Head of caudate nucleus (tissue), 42 donors: Measurements from ENCODE around the gene PEAK1.
"Not testable (repeated sequence)": the region's sequence is repeated elsewhere in the genome, so short reads cannot be mapped to it uniquely, and the experiment has no call there.

ENCODE experiments used
- DNase-seq, 42 donors: peaks; one replicate each; pipeline versions ENCODE4 v3.0.0 to v3.0.0-alpha.2; 2020 to 2021; ENCODE audit warnings: mixed read lengths in 7 of 42
- intact Hi-C: fragments of 100-400 bp; cut with DNase I; formaldehyde crosslinking; loops from one replicate; pipeline ENCODE4 v1.15.0; 2022

Gene PEAK1

GRCh38 chr15:77171221-77171967 lies 248.5 kb downstream of the PEAK1 start:
- no peak for DNase-seq
- intact Hi-C loops, result no loop called here

GRCh38 chr15:77168616-77169015 lies 251.3 kb downstream of the PEAK1 start:
- intact Hi-C loops, result no loop called here
- DNase-seq, result no peak

GRCh38 chr15:77168141-77168540 lies 251.8 kb downstream of the PEAK1 start:
- intact Hi-C loops, result no loop called here
- no peak for DNase-seq

- intact Hi-C loops, result no loop called here
- DNase-seq, result no peak
Measured at GRCh38 chr15:77167406-77167805, 252.5 kb downstream of the PEAK1 start.

GRCh38 chr15:77163781-77164384 lies 256.0 kb downstream of the PEAK1 start:
- intact Hi-C loops, result no loop called here
- DNase-seq, result no peak

GRCh38 chr15:77162872-77163633 lies 256.9 kb downstream of the PEAK1 start:
- intact Hi-C loops, result no loop called here
- DNase-seq, result no peak

GRCh38 chr15:77160562-77161478 lies 259.1 kb downstream of the PEAK1 start:
- intact Hi-C loops, result no loop called here
- DNase-seq, result no peak

- intact Hi-C loops, DNase-seq: not testable (repeated sequence)
Measured at GRCh38 chr15:77156000-77156399, 263.9 kb downstream of the PEAK1 start.

- no peak for DNase-seq
- intact Hi-C loops, result no loop called here
Measured at GRCh38 chr15:77148191-77148590, 271.7 kb downstream of the PEAK1 start.

- no peak for DNase-seq
- intact Hi-C loops, result no loop called here
Measured at GRCh38 chr15:77145370-77145769, 274.5 kb downstream of the PEAK1 start.

GRCh38 chr15:77144492-77145070 lies 275.3 kb downstream of the PEAK1 start:
- DNase-seq, result no peak
- intact Hi-C loops, result no loop called here

GRCh38 chr15:77144026-77144425 lies 275.9 kb downstream of the PEAK1 start:
- DNase-seq, result no peak
- intact Hi-C loops, result no loop called here

GRCh38 chr15:77143616-77144015 lies 276.3 kb downstream of the PEAK1 start:
- intact Hi-C loops, result no loop called here
- no peak for DNase-seq

GRCh38 chr15:77143191-77143590 lies 276.7 kb downstream of the PEAK1 start:
- intact Hi-C loops, result no loop called here
- DNase-seq, result no peak

- no peak for DNase-seq
- intact Hi-C loops, result no loop called here
Measured at GRCh38 chr15:77140220-77140619, 279.7 kb downstream of the PEAK1 start.

- intact Hi-C loops, result no loop called here
- DNase-seq, result no peak
Measured at GRCh38 chr15:77139312-77139711, 280.6 kb downstream of the PEAK1 start.

GRCh38 chr15:77138167-77138522 lies 281.8 kb downstream of the PEAK1 start:
- intact Hi-C loops, result no loop called here

GRCh38 chr15:77135181-77135580 lies 284.7 kb downstream of the PEAK1 start:
- DNase-seq, result no peak
- intact Hi-C loops, result no loop called here

More at GRCh38 chr15:77138167-77138522, 281.8 kb downstream of the PEAK1 start:
- DNase-seq, result no peak
